ENCODE measurements around the gene JAKMIP2.
"Not testable (repeated sequence)": the region's sequence is repeated elsewhere in the genome, so short reads cannot be mapped to it uniquely, and the experiment has no call there.

Gene JAKMIP2

GRCh38 chr5:147782110-147783028 lies at the start of gene JAKMIP2:
Gene JAKMIP2 (minus strand): TSS chr5:147782728. CDS start chr5:147671806, 110,922 bp downstream.
- no peak for DNase-seq (ENCODE audit: low spot score)

- DNase-seq (ENCODE audit: low spot score), result no peak
Measured at GRCh38 chr5:147831465-147831864, 48.9 kb upstream of the JAKMIP2 start, which contains the start of gene SPINK1. Gene SPINK1 (minus strand): TSS chr5:147831671. CDS start chr5:147831577, 94 bp downstream.

GRCh38 chr5:147830035-147830434 lies 47.5 kb upstream of the JAKMIP2 start:
- DNase-seq (ENCODE audit: low spot score), result no peak

GRCh38 chr5:147827017-147827416 lies 44.5 kb upstream of the JAKMIP2 start:
- not testable (repeated sequence) for DNase-seq (ENCODE audit: low spot score)

GRCh38 chr5:147826361-147826760 lies 43.8 kb upstream of the JAKMIP2 start:
- no peak for DNase-seq (ENCODE audit: low spot score)

GRCh38 chr5:147822686-147823491 lies 40.4 kb upstream of the JAKMIP2 start:
- peak; percentile 12 for DNase-seq (ENCODE audit: low spot score)

GRCh38 chr5:147822222-147822621 lies 39.7 kb upstream of the JAKMIP2 start:
- not testable (repeated sequence) for DNase-seq (ENCODE audit: low spot score)

GRCh38 chr5:147821766-147822165 lies 39.2 kb upstream of the JAKMIP2 start:
- DNase-seq (ENCODE audit: low spot score), result no peak

- DNase-seq (ENCODE audit: low spot score), result no peak
Measured at GRCh38 chr5:147819261-147819770, 36.8 kb upstream of the JAKMIP2 start.

- DNase-seq (ENCODE audit: low spot score), result no peak
Measured at GRCh38 chr5:147818290-147818689, 35.8 kb upstream of the JAKMIP2 start.

- DNase-seq (ENCODE audit: low spot score), result no peak
Measured at GRCh38 chr5:147813696-147814095, 31.2 kb upstream of the JAKMIP2 start.

- no peak for DNase-seq (ENCODE audit: low spot score)
Measured at GRCh38 chr5:147809830-147810666, 27.5 kb upstream of the JAKMIP2 start.

- no peak for DNase-seq (ENCODE audit: low spot score)
Measured at GRCh38 chr5:147805030-147805454, 22.5 kb upstream of the JAKMIP2 start.

- no peak for DNase-seq (ENCODE audit: low spot score)
Measured at GRCh38 chr5:147804334-147804733, 21.8 kb upstream of the JAKMIP2 start.

GRCh38 chr5:147803926-147804325 lies 21.4 kb upstream of the JAKMIP2 start:
- DNase-seq (ENCODE audit: low spot score), result no peak

- DNase-seq (ENCODE audit: low spot score), result not testable (repeated sequence)
Measured at GRCh38 chr5:147803161-147803560, 20.6 kb upstream of the JAKMIP2 start.

GRCh38 chr5:147801461-147801860 lies 18.9 kb upstream of the JAKMIP2 start:
- DNase-seq (ENCODE audit: low spot score), result no peak

GRCh38 chr5:147800491-147800890 lies 18.0 kb upstream of the JAKMIP2 start:
- DNase-seq (ENCODE audit: low spot score), result no peak

GRCh38 chr5:147796556-147797308 lies 14.2 kb upstream of the JAKMIP2 start:
- DNase-seq (ENCODE audit: low spot score), result no peak

- DNase-seq (ENCODE audit: low spot score), result no peak
Measured at GRCh38 chr5:147791181-147791580, 8.7 kb upstream of the JAKMIP2 start.

- no peak for DNase-seq (ENCODE audit: low spot score)
Measured at GRCh38 chr5:147789820-147790219, 7.3 kb upstream of the JAKMIP2 start.

Measured in hepatic stellate cell (primary cell).